ENCODE measurements around the gene TMCO4. TPM values are rescaled to one million over a fixed set of nuclear protein-coding genes. Genes with fewer than 3 reads are reported as not detected.

TMCO4 gene
- polyA plus RNA-seq, 1 experiment, result 10.1 TPM

- Histone ChIP-seq H3K9me3 (ENCODE audit: control insufficient read depth, insufficient read depth, low read length) (no peaks in the 10 kb centered on the region), H3K27me3 (ENCODE audit: control insufficient read depth, insufficient read depth, low read length) (peaks cover 20% of the 10 kb centered on the region), H3K27ac (ENCODE audit: low read depth, low read length) (no peak overlapping the region), H3K4me3 (ENCODE audit: low read depth, low read length) (no peak overlapping the region)
- POLR2A ChIA-PET, result no interaction called here
- no peak for TF ChIP-seq CTCF (IDR thresholded peaks at IDR 0.05; ENCODE audit: low read depth, low read length)
- CTCF ChIA-PET, result interaction anchor here (0.7 to 1.1 kb wide), 2 partner anchors 34 to 36 kb away, joined by 3 read pairs; no protein-coding TSS in a partner anchor
- no peak for DNase-seq (ENCODE audit: low read depth, low spot score)
Observed at GRCh38 chr1:19844731-19845495, 45.2 kb upstream of the TMCO4 start.

DNA sequence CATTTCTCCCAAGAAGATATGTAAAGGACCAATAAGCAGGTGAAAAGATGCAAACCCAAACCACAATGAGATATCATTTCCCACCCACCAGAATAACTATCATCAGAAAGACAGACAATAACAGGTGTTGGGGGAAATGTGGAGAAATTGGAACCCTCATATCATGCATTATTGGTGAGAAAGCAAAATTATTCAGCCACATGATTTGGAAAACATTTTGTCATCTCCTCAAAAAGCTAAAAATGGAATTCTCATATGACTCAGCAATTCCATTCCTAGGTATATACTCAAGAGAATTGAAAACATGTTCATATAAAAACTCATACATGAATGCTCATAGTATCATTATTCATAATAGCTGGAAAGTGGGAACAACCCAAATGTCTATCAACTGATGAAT lies 40.5 kb upstream of the TMCO4 start:
- TF ChIP-seq CTCF (IDR thresholded peaks at IDR 0.05; ENCODE audit: low read depth, low read length), result no peak
- H3K9me3 ChIP-seq (ENCODE audit: control insufficient read depth, insufficient read depth, low read length), result no peaks in the 10 kb centered on the region
- DNase-seq (ENCODE audit: low read depth, low spot score), result no peak
- H3K27ac ChIP-seq (ENCODE audit: low read depth, low read length), result no peak overlapping the region
- H3K4me3 ChIP-seq (ENCODE audit: low read depth, low read length), result no peak overlapping the region
- peaks cover 9% of the 10 kb centered on the region for H3K27me3 ChIP-seq (ENCODE audit: control insufficient read depth, insufficient read depth, low read length)
- ChIA-PET CTCF (no interaction called here), POLR2A (no interaction called here)

DNA sequence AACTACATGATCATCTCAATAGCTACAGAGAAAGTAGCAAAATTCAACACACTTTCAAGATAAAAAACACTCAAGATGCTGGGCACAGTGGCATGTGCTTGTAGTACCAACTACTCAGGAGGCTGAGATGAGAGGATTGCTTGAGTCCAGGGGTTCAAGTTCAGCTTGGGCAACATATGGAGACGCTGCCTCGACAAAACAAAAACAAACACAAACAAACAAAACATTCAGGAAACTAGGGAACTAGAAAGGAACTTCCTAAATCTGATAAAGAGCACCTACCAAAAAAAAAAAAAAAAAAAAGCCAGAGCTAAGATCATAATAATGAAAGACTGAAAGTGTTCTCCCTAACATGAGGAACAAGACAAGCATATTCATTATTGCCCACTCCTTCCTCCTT lies 38.1 kb upstream of the TMCO4 start:
- ChIA-PET CTCF (no interaction called here), POLR2A (interaction anchor here (0.7 kb wide), 1 partner anchor 24 kb away, joined by 4 read pairs; no protein-coding TSS in a partner anchor)
- no peak for DNase-seq (ENCODE audit: low read depth, low spot score)
- H3K9me3 ChIP-seq (ENCODE audit: control insufficient read depth, insufficient read depth, low read length), result no peaks in the 10 kb centered on the region
- no peak overlapping the region for H3K27ac ChIP-seq (ENCODE audit: low read depth, low read length)
- H3K4me3 ChIP-seq (ENCODE audit: low read depth, low read length), result no peak overlapping the region
- H3K27me3 ChIP-seq (ENCODE audit: control insufficient read depth, insufficient read depth, low read length), result peaks cover 5% of the 10 kb centered on the region
- no peak for TF ChIP-seq CTCF (IDR thresholded peaks at IDR 0.05; ENCODE audit: low read depth, low read length)

DNA sequence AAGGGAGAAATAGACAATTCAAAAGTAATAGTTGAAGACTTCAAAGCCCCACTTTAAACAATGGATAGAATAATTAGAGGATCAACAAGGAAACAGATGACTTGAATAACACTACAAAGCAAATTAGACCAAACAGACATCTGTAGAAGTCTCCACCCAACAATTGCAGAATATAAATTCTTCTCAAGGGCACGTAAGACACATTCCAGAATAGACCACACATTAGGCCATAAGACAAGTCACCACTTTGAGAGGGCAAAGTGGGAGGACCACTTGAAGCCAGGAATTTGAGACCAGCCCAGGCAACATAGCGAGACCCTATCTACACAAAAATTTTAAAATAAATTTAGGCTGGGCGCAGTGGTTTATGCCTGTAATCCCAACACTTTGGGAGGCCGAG lies 35.9 kb upstream of the TMCO4 start:
- no peak overlapping the region for H3K4me3 ChIP-seq (ENCODE audit: low read depth, low read length)
- peaks cover 6% of the 10 kb centered on the region for H3K27me3 ChIP-seq (ENCODE audit: control insufficient read depth, insufficient read depth, low read length)
- ChIA-PET POLR2A (interaction anchor here (0.6 kb wide), 1 partner anchor 760 kb away, joined by 7 read pairs; no protein-coding TSS in a partner anchor), CTCF (no interaction called here)
- no peak for TF ChIP-seq CTCF (IDR thresholded peaks at IDR 0.05; ENCODE audit: low read depth, low read length)
- H3K27ac ChIP-seq (ENCODE audit: low read depth, low read length), result no peak overlapping the region
- no peaks in the 10 kb centered on the region for H3K9me3 ChIP-seq (ENCODE audit: control insufficient read depth, insufficient read depth, low read length)
- no peak for DNase-seq (ENCODE audit: low read depth, low spot score)

DNA sequence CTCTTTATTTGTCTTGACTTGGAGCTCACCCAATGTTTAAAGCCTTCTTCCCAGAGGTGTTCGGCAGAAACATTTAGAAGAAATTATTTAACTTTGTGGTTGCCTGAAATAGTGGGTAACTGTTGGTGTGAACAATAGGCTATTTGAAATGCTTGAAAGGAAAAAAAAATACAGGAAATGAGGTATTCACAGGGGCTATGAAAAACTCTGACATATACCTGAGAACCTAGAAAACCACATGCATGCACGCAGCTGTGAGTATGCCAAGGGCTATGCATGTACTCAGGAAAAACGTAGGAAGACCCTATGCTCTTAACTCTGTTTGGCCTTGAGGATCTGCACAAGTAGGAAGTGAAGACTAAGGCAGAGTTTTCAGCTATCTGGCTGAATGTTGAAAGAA lies 31.7 kb upstream of the TMCO4 start:
- no peak for TF ChIP-seq CTCF (IDR thresholded peaks at IDR 0.05; ENCODE audit: low read depth, low read length)
- ChIA-PET CTCF (no interaction called here), POLR2A (no interaction called here)
- Histone ChIP-seq H3K9me3 (ENCODE audit: control insufficient read depth, insufficient read depth, low read length) (no peaks in the 10 kb centered on the region), H3K4me3 (ENCODE audit: low read depth, low read length) (no peak overlapping the region), H3K27me3 (ENCODE audit: control insufficient read depth, insufficient read depth, low read length) (peaks cover 4% of the 10 kb centered on the region), H3K27ac (ENCODE audit: low read depth, low read length) (no peak overlapping the region)
- DNase-seq (ENCODE audit: low read depth, low spot score), result no peak
